Rectal smooth muscle tissue (tissue), 1 donor: ENCODE results near the gene SNX12.
"Not testable (repeated sequence)": the region's sequence is repeated elsewhere in the genome, so short reads cannot be mapped to it uniquely, and the experiment has no call there.

ENCODE experiments used
- H3K27ac ChIP-seq: one replicate; pipeline ENCODE4 v1.7.0; 2013; ENCODE audit warnings: low read depth, low read length, inconsistent platforms
- H3K27me3 ChIP-seq: one replicate; pipeline ENCODE4 v1.7.0; 2013; ENCODE audit warnings: low read length; ENCODE audit not compliant: control insufficient read depth, insufficient read depth
- H3K36me3 ChIP-seq: one replicate; pipeline ENCODE4 v1.7.0; 2013; ENCODE audit warnings: low read length; ENCODE audit not compliant: control insufficient read depth, insufficient read depth
- H3K4me1 ChIP-seq: one replicate; pipeline ENCODE4 v1.7.0; 2013; ENCODE audit warnings: low read length; ENCODE audit not compliant: control insufficient read depth, insufficient read depth
- H3K4me3 ChIP-seq: one replicate; pipeline ENCODE4 v1.7.0; 2013; ENCODE audit warnings: low read length
- H3K9ac ChIP-seq: one replicate; pipeline ENCODE4 v1.7.0; 2013; ENCODE audit warnings: low read length

The SNX12 gene

GRCh38 chrX:71081330-71082123 is 13.4 kb upstream of the SNX12 start:
- H3K4me1 ChIP-seq: no peaks in the 10 kb centered on the region
- no peaks in the 10 kb centered on the region for H3K36me3 ChIP-seq
- no peak overlapping the region for H3K27ac ChIP-seq
- no peak overlapping the region for H3K9ac ChIP-seq
- no peaks in the 10 kb centered on the region for H3K27me3 ChIP-seq
- no peak overlapping the region for H3K4me3 ChIP-seq

- Histone ChIP-seq H3K4me3 (no peak overlapping the region), H3K27ac (no peak overlapping the region), H3K27me3 (no peaks in the 10 kb centered on the region), H3K4me1 (peaks cover 4% of the 10 kb centered on the region), H3K36me3 (no peaks in the 10 kb centered on the region), H3K9ac (no peak overlapping the region)
These were observed 2.4 kb upstream of the SNX12 start for GRCh38 chrX:71070531-71070930.

- Histone ChIP-seq H3K4me3 (peak overlapping the region; percentile 62), H3K27ac (peak overlapping the region; percentile 76), H3K9ac (no peak overlapping the region), H3K27me3 (no peaks in the 10 kb centered on the region), H3K4me1 (peaks cover 4% of the 10 kb centered on the region), H3K36me3 (no peaks in the 10 kb centered on the region)
These were observed 456 bp downstream of the SNX12 start for GRCh38 chrX:71067712-71068043.

- Histone ChIP-seq H3K9ac (no peak overlapping the region), H3K27ac (no peak overlapping the region), H3K27me3 (no peaks in the 10 kb centered on the region), H3K36me3 (no peaks in the 10 kb centered on the region), H3K4me1 (peaks cover 4% of the 10 kb centered on the region), H3K4me3 (peak overlapping the region; percentile 62)
These were observed 1.0 kb downstream of the SNX12 start for GRCh38 chrX:71067089-71067488.

- H3K4me3 ChIP-seq: no peak overlapping the region
- H3K9ac ChIP-seq: no peak overlapping the region
- no peaks in the 10 kb centered on the region for H3K4me1 ChIP-seq
- H3K36me3 ChIP-seq: peaks cover 2% of the 10 kb centered on the region
- no peaks in the 10 kb centered on the region for H3K27me3 ChIP-seq
- no peak overlapping the region for H3K27ac ChIP-seq
These were observed 8.0 kb downstream of the SNX12 start for GRCh38 chrX:71060127-71060526.

- H3K27me3 ChIP-seq: no peaks in the 10 kb centered on the region
- H3K36me3 ChIP-seq: peaks cover 2% of the 10 kb centered on the region
- no peaks in the 10 kb centered on the region for H3K4me1 ChIP-seq
- no peak overlapping the region for H3K4me3 ChIP-seq
- H3K9ac ChIP-seq: no peak overlapping the region
- H3K27ac ChIP-seq: no peak overlapping the region
These were observed 10.1 kb downstream of the SNX12 start for GRCh38 chrX:71057848-71058530.

GRCh38 chrX:71056867-71057266 is 11.3 kb downstream of the SNX12 start:
- H3K4me1 ChIP-seq: no peaks in the 10 kb centered on the region
- no peak overlapping the region for H3K9ac ChIP-seq
- H3K27ac ChIP-seq: no peak overlapping the region
- no peak overlapping the region for H3K4me3 ChIP-seq
- H3K27me3 ChIP-seq: no peaks in the 10 kb centered on the region
- H3K36me3 ChIP-seq: peaks cover 2% of the 10 kb centered on the region

- Histone ChIP-seq H3K4me3 (no peak overlapping the region), H3K9ac (no peak overlapping the region), H3K27me3 (no peaks in the 10 kb centered on the region), H3K27ac (no peak overlapping the region), H3K4me1 (no peaks in the 10 kb centered on the region), H3K36me3 (no peaks in the 10 kb centered on the region)
These were observed 14.9 kb downstream of the SNX12 start for GRCh38 chrX:71053217-71053621.

- Histone ChIP-seq H3K36me3 (no peaks in the 10 kb centered on the region), H3K4me3 (no peak overlapping the region), H3K27me3 (no peaks in the 10 kb centered on the region), H3K4me1 (no peaks in the 10 kb centered on the region), H3K27ac (no peak overlapping the region), H3K9ac (no peak overlapping the region)
These were observed 15.4 kb downstream of the SNX12 start for GRCh38 chrX:71052721-71053120.

GRCh38 chrX:71047891-71048290 is 20.2 kb downstream of the SNX12 start:
- not testable (repeated sequence) for H3K4me3 ChIP-seq, H3K4me1 ChIP-seq, H3K27ac ChIP-seq, H3K9ac ChIP-seq, H3K27me3 ChIP-seq, H3K36me3 ChIP-seq

- Histone ChIP-seq H3K4me1 (no peaks in the 10 kb centered on the region), H3K4me3 (no peak overlapping the region), H3K27ac (no peak overlapping the region), H3K27me3 (no peaks in the 10 kb centered on the region), H3K36me3 (no peaks in the 10 kb centered on the region), H3K9ac (no peak overlapping the region)
These were observed 50.7 kb downstream of the SNX12 start for GRCh38 chrX:71017396-71017939.
